ENCODE measurements around the gene DOCK7.
"Not testable (repeated sequence)": the region's sequence is repeated elsewhere in the genome, so short reads cannot be mapped to it uniquely, and the experiment has no call there.

Gene DOCK7, protein sequence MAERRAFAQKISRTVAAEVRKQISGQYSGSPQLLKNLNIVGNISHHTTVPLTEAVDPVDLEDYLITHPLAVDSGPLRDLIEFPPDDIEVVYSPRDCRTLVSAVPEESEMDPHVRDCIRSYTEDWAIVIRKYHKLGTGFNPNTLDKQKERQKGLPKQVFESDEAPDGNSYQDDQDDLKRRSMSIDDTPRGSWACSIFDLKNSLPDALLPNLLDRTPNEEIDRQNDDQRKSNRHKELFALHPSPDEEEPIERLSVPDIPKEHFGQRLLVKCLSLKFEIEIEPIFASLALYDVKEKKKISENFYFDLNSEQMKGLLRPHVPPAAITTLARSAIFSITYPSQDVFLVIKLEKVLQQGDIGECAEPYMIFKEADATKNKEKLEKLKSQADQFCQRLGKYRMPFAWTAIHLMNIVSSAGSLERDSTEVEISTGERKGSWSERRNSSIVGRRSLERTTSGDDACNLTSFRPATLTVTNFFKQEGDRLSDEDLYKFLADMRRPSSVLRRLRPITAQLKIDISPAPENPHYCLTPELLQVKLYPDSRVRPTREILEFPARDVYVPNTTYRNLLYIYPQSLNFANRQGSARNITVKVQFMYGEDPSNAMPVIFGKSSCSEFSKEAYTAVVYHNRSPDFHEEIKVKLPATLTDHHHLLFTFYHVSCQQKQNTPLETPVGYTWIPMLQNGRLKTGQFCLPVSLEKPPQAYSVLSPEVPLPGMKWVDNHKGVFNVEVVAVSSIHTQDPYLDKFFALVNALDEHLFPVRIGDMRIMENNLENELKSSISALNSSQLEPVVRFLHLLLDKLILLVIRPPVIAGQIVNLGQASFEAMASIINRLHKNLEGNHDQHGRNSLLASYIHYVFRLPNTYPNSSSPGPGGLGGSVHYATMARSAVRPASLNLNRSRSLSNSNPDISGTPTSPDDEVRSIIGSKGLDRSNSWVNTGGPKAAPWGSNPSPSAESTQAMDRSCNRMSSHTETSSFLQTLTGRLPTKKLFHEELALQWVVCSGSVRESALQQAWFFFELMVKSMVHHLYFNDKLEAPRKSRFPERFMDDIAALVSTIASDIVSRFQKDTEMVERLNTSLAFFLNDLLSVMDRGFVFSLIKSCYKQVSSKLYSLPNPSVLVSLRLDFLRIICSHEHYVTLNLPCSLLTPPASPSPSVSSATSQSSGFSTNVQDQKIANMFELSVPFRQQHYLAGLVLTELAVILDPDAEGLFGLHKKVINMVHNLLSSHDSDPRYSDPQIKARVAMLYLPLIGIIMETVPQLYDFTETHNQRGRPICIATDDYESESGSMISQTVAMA (N-terminal part only)

DNA sequence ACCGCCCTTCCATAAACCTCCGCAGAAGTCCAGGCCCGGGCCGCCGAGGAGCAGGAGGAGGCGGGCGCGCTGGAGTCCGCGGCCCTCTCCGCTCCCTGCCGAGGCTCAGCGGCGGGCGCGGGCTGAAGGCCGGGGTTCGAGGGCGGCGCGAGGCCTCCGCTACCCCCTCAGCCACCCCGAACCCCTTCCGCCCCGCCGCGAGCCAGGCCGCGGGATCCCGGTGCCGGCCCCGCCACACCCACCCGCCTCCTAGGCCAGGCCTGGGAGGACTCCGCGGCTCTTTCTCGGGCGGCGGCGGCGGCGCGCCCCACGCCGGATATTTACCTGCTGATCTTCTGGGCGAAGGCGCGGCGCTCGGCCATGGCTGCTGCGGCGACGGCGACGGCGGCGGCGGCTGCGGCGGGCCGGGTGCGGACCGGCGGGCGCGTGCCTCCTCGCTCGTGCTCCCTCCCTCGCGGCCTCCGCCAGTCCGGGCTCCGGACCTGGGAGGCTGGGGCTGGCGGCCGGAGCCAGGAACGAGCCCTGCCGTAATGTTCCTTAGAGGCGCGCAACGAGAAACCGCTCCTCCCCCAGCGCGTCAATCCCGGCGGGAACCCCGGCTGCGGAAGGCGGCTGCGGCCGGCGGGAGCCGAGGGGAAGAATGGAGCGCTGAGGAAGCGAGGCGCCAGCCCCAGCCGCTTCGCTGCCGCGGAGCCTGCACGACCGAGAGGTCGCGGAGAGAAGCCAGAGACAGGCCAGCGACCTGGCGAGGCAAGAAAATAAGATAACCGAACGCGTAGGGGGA lies at the start of gene DOCK7:
Gene DOCK7 (minus strand): TSS at position 484 of the 784 bp plus-strand sequence. CDS start 122 bp downstream, at position 362.
- peak; percentile 87 for DNase-seq (ENCODE audit: low spot score)

DNA sequence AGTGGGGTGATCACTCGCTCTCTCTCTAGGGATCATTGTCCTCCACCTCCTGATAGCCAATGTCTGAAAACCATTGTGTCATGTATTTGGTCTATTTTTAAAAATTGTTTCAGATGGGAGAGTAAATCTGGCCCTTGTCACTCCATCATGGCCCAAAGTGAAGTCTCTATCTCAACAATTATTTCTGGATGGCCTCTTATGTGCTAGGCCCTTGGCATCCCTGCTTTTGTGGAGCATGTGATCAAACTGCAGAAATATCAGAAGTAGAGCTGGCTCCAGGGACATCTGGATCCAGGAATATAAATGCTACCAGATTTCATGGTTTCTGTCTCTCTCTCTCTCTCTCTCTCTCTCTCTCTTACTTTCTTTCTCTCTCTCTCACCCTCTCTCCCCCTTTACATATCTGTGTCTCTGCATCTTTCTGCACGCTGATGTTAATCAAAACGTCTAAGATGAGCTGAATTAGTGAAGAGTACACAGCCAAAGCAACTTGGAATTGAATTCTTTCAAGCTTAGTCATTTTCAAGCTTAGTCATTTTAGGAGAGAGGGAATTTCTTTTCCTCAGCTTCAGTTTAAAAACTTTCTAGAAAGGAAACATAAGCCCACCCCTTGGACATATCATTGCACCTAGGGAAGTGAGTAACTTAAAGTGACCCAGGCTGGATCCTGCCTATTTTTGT lies 47.4 kb upstream of the DOCK7 start:
- DNase-seq (ENCODE audit: low spot score), result no peak

DNA sequence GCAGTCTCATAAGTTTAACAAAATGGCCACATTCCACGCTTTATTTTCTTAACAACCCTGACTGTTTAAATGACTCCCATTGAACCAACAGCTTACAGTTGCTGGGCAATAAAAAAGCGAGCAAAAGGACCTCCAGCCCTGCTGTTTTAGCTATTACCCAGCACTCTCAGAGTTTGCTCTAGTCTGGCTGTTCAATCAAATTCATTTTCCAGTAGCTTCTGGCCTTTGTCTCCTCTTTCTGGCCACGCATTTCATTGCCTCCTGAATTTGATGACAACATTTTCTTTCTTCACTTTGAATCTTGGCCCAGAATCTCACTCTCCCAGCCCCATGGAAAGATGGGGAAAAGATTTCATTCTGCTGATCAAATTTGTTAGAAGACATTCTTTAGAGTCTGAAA lies 44.1 kb upstream of the DOCK7 start:
- no peak for DNase-seq (ENCODE audit: low spot score)

DNA sequence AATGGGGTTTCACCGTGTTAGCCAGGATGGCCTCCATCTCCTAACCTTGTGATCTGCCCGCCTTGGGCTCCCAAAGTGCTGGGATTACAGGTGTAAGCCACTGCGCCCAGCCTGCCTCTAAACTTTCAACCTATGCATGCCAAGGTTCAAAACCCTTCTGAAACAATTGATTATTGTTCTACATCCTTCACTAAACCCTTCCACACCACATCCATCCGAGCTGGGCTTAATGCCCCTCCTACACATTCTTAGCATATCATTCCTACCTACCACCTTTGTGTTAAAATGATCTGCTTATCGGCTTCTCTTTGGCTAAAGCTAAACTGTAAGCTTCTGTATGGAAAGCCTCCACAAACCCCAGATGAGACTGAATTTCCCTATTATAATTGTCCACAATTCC lies 40.8 kb upstream of the DOCK7 start:
- no peak for DNase-seq (ENCODE audit: low spot score)

DNA sequence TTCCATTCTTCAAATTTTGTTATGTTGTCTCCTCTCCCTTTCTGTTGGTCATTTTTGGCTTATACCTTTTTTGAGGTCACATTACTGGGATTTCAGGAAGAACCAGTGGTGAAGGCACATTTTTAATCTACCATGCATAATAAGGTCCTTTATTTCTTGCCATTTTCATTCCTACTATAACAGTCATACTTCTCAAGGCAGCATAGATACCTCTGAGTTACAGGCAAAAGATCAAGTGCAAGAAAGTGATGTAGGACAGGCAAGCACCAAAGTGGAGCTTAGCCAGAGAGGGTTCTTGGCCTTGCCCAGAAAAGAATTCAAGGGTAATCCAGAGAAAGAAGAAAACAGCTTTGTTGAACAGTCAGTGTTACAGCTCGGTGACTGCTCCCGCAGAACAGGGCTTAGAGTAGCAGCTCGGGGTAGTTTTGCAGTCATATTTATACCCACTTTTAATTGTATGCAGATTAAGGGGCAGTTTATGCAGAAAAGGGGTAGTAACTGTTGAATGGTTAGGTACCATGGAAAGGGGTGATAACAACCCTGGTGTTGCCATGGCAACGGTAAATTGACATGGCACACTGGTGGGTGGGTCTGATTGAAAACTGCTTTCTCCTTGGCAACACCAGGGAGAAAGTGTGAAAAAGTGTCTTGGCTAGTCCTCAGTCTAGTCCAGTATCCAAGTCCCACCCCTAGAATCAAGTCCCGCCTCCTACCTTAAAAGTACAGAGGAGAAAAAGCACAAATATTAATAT lies 39.6 kb upstream of the DOCK7 start:
- DNase-seq (ENCODE audit: low spot score), result no peak

DNA sequence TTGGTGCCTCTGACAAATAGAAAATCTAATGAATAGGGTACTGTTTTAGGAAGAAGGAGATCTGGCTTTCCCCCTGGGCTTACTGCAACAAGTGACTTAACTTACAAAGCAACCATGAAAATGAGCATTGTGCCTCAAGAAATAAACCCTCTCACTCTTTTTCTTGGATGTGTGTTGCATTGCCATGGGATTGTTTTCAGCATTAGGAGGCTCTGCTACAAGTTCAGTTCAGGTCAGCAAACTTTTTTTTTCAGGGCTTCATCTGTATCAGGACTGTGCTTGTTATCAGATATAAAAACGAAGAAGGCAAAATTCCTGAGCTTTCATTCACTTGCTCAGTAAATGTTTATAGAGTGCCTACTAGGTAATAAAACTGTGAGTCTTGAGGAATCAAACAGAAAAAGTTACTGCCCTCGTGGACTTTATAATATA lies 37.8 kb upstream of the DOCK7 start:
- DNase-seq (ENCODE audit: low spot score), result no peak

DNA sequence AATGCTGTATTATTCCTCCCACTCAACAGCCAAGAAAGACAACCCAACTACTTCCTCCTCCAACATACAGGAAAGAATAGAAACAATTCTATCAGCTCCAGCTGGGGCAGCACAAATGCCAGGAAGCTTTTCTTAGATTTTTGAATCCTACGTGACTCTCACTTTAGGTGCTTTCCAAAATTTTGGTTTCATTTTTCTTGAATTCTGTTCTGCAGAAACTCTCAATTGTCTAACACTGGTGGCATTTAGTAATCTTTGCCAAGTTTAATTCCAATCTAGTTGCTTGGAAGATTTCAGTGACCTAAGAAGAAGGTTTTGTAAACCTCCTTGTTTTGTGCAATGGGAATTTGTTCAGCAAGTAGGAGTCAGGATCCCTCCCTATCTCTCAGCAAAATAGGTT lies 37.1 kb upstream of the DOCK7 start:
- DNase-seq (ENCODE audit: low spot score), result peak; percentile 44

DNA sequence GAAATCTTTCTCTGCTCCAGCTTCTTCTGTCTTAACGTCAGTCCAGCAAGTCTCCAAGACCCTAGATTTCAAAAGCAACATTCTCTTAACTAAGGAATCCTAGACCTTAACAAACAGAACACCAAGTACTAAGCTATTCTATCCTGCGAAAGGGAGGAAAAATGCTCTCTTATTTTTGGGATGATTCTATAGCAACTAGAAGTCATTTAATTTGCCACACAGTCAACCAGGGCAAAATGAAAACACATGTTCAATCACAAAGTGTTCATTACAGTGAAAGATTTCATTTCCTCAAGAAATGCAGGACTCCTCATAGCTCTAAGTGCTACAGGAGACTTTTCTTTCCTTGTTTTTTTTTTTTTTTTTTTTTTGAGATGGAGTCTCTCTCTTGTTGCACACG lies 36.2 kb upstream of the DOCK7 start:
- DNase-seq (ENCODE audit: low spot score), result no peak

DNA sequence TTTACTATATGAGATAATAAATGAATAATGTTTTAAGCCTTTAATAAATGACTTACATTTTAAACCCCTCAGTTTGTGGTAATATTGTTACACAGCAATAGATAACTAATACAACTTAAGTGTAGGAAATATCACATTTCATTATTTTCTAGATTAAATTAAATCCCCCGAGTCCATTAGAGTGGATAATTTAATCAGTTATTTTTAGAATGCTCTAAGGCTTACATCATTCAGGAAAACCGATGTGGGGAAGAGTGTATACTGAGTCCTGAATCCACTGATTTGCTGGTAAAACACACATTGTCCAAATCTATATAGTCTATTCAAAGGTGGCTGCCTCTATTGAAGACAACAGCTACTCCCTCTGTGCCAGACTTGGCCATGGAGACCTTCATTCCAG lies 35.7 kb upstream of the DOCK7 start:
- no peak for DNase-seq (ENCODE audit: low spot score)

DNA sequence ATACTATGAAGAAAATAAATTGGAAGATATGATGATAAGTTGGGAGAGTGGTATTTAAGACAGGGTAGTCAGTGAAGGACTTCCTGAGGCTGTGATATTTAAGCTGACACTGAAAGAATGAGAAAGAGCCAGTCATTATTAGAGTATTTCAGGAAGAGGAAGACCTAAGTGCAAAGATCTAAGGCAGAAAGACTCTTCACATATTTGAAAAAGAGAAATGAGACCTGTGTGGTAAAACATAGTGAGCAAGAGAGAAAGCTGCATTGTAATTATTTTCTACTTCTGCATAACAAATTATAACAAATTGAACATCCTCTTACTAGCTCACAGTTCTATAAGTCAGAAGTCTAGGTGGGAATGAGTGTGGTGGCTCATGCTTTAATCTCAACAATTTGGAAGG lies 34.6 kb upstream of the DOCK7 start:
- DNase-seq (ENCODE audit: low spot score), result no peak

DNA sequence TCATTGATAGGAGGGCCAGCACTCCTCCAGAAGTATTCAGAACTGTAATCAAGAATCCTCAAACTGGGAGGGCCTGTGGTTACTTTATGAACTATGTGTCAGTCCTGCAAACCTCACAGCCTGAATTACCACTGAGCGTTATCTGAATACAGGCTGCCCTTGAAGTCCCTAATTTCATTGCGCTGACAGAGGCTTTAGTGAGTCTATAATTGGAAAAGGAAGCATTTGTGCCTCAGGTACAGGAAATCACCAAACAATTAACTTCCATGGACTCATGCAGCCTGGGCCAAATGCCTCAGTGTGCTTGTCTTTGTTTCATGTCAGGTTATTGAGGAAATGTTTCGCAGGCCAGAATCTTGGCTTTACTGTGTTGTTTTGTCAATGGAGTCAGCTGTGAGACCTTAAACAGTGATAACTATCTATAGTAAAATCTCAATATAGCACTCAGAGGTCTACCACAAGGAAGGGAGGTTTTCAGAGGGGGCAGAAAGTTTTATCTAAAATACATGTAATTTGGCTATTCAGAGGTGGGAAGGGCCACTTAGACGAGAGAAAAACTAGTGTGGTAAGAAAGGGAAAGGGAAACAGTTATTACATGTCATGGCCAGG lies 32.9 kb upstream of the DOCK7 start:
- DNase-seq (ENCODE audit: low spot score), result no peak

DNA sequence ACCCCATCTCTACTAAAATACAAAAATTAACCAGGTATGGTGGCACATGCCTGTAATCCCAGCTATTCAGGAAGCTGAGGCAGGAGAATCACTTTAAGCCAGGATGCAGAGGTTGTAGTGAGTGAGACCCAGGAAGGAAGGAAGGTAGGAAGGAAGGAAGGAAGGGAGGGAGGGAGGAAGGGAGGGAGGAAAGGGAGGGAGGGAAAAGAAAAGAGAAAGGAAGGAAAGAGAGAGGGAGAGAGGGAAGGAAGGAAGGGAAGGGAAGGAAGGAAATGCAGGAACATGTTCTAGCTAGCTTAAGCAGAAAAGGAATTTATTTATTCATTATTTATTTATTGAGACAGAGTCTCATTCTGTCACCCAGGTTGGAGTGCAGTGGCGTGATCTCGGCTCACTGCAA lies 30.2 kb upstream of the DOCK7 start:
- not testable (repeated sequence) for DNase-seq (ENCODE audit: low spot score)

DNA sequence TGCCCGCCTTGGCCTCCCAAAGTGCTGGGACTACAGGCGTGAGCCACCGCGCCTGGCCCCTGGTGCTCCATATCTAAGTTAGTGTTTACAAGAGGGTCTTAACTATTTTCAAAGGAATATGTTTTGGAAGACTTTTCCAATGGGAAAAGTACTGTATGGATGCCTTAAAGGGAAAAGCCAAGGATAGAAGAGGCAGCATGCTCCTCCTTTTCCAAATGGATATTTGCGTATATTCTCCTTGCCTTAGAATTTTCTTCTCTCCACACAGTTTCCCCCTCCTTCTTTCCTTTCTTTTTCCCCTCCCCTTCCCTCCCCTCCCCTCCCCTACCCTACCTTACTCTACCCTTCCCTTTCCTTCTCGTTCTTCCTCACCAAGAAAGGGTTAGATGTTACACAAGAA lies 29.3 kb upstream of the DOCK7 start:
- no peak for DNase-seq (ENCODE audit: low spot score)

DNA sequence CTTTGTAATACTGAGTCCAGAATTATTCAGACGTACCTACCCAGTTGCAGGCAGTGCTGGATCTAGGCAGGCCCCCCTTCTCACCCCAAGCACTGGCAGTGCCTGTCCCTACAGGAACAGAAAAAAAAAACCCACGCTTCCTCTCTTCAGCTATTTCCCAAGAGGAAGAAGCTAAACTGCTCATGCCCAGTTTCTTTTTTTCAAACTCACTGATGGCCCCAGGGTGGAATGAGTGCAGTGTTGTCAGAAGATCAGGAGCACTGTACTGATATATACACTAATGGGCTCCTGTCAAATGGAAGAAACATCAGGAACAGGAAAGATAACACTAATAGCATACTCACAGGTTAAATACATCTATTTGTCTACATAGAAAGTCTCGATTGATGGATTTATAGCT lies 28.2 kb upstream of the DOCK7 start:
- no peak for DNase-seq (ENCODE audit: low spot score)

DNA sequence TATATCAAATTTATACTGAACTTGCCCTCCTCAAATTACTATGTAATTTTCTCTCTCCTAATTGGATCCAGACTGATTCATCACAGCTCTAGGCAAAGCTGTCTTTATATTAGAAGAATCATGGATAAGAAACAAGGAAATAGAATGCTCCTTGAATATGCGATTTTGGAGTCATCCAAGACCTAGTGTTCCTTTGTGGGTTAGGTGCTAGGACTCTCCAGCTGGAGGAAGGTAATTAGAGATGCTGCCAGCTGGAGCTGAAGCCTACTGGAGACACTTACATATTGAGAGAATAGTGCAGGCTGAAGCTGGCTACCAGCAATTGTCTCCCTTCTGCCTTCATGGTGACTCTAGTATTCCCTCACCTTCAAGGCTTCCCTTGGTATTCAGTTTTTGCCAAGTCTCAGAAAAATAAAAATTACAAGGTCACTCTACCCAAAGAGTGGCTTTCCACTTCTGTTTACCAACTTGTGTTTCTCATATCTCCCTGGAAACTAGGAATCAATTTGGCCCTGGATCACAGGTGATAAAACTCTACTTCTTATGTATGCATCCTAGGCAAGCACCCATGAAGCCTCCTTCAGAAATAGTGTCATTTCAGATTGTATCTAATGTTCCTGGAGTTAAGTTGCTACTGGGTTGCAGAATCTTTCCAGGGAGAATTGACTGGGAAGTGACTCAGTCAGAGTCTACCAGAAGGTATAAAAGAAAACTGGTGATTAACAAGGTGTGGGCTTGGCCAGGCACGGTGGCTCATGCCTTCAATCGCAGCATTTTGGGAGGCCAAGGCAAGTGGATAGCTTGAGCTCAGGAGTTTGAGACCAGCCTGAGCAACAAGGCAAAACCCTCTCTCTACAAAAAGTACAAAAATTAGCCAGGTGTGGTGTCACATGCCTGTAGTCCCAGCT lies 24.4 kb upstream of the DOCK7 start:
- DNase-seq (ENCODE audit: low spot score), result no peak

DNA sequence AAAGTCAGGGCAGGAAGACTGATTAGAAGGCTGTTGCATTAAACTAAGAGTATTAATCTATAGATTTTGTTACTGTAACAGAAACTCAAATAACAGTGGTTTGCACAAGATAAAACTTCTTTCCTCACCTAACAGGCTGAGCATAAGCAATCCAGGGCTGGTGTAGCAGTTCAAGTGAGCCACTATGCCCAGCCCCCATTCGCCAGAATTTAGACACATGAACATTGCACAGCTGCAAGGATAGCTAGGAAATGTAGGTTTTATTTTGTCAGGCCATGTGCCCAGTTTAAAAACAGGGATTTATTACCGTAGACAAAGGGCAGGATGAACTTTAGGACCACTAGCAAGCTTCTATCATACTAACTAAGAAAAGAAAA lies 19.5 kb upstream of the DOCK7 start:
- DNase-seq (ENCODE audit: low spot score), result no peak

DNA sequence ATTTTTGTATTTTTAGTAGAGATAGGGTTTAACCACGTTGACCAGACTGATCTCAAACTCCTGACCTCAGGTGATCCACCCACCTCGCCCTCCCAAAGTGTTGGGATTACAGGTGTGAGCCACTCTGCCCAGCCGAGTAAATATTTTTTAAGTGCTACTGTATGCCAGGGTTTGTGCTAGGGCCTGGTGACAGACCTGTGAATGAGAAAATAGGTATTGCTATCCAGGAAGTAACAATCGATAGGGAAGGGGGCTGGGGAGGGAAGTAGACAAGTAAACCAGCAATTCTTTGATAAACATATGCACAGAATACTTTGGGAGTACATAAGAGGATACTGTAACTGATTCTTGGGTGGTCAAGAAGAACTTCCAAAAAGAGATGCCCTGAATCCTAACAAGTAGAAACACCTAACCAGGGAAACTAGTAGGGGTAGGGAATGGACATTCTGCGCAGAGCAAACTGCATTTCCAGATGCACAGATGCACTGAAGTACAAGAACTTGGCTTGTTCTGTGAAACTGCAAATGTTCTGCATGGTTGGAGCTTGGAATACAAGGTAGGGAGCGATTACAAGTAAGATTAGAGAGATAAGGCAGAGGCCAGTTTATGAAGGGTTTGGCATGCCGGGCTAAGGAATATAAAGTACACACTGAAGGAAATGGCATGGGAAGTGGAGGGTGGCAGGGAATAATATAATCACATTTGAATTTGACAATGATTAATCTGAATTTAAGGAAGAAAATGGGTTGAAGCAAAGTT lies 19.0 kb upstream of the DOCK7 start:
- DNase-seq (ENCODE audit: low spot score), result no peak

DNA sequence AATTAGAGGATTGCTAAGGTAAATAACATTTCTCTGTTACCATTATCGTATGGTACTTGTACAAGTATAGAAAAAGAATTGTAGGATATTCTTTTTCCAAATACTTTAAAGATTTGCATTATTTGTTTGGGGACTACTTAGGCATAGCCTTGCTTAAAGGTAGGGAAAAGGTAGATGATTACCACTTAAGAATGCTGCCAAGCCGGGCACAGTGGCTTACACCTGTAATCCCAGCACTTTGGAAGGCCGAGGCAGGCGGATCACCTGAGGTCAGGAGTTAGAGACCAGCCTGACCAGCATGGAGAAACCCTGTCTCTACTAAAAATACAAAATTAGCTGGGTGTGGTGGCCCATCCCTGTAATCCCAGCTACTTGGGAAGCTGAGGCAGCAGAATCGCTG lies 10.0 kb upstream of the DOCK7 start:
- DNase-seq (ENCODE audit: low spot score), result not testable (repeated sequence)

All from AG08396 (cell line).